K562 (cell line): ENCODE data around the gene EVX1.

Source experiments
- CTCF ChIP-seq, 3 experiments: IDR thresholded peaks in 2 of 3; conservative IDR thresholded peaks in 1 of 3; 2 replicates each; pipeline ENCODE4 v1.5.1; 2011 to 2012; ENCODE audit warnings: low read length in 3 of 3, mild to moderate bottlenecking in 3 of 3, control low read depth in 2 of 3, improper control_type of control experiment in 1 of 3, inconsistent platforms in 1 of 3, low read depth in 1 of 3, mixed read lengths in 1 of 3, moderate library complexity in 1 of 3; ENCODE audit not compliant: insufficient read depth in 2 of 3
- E2F1 ChIP-seq: sonication (generic); formaldehyde crosslinking; IDR thresholded peaks from 2 replicates; pipeline ENCODE4 v1.8.1; 2023; ENCODE audit warnings: mild to moderate bottlenecking, missing genetic modification reagents, moderate library complexity
- EP300 ChIP-seq: IDR thresholded peaks from 2 replicates; pipeline ENCODE4 v1.6.1; 2012; ENCODE audit warnings: low read length, improper control_type of control experiment
- HMGXB4 ChIP-seq: sonication (generic); formaldehyde crosslinking; IDR thresholded peaks from 2 replicates; pipeline ENCODE4 v1.8.1; 2023; ENCODE audit warnings: mild to moderate bottlenecking, missing genetic modification reagents
- IRF1 ChIP-seq: sonication (generic); formaldehyde crosslinking; IDR thresholded peaks from 2 replicates; pipeline ENCODE4 v1.8.0; 2022; ENCODE audit warnings: missing genetic modification reagents, mild to moderate bottlenecking, borderline replicate concordance
- MYNN ChIP-seq, 2 experiments: sonication (generic); formaldehyde crosslinking in 1 of 2; IDR thresholded peaks; 2 replicates each; pipeline versions ENCODE4 v1.5.0 to v1.6.1; 2016 to 2020; ENCODE audit warnings: antibody characterized with exemption in 1 of 2, missing genetic modification reagents in 1 of 2
- NFE2 ChIP-seq: IDR thresholded peaks from 2 replicates; pipeline ENCODE4 v1.6.1; 2014; ENCODE audit warnings: antibody characterized with exemption, low read depth
- NR1H2 ChIP-seq: sonication (generic); formaldehyde crosslinking; IDR thresholded peaks from 2 replicates; pipeline ENCODE4 v1.4.0; 2020; ENCODE audit warnings: mild to moderate bottlenecking, missing genetic modification reagents
- TEAD1 ChIP-seq, 2 experiments: fragments of 450-650 bp in 1 of 2; sonication (generic) in 1 of 2; formaldehyde crosslinking; IDR thresholded peaks; 2 replicates each; pipeline versions ENCODE4 v1.4.0 to v1.8.0; 2020 to 2022; ENCODE audit warnings: mild to moderate bottlenecking in 2 of 2, missing genetic modification reagents in 1 of 2
- ZC3H8 ChIP-seq: fragments of 450-650 bp; IDR thresholded peaks from 2 replicates; pipeline ENCODE4 v1.6.1; 2017
- ZNF140 ChIP-seq: fragments of 250-450 bp; sonication (Bioruptor Pico); IDR thresholded peaks from 2 replicates; pipeline ENCODE4 v1.8.0; 2021; ENCODE audit warnings: moderate library complexity, mild to moderate bottlenecking, inconsistent platforms
- TF ChIP-seq, protein P1 (sequence below): fragments of 450-650 bp; IDR thresholded peaks from 2 replicates; pipeline ENCODE4 v1.6.1; 2017; ENCODE audit warnings: antibody characterized with exemption, mild to moderate bottlenecking

GRCh38 chr7:27248911-27249723 is 6.5 kb downstream of the EVX1 start:
- TF ChIP-seq IRF1 (no peak), CTCF (IDR thresholded peaks at IDR 0.05 in 2 of 3, conservative IDR thresholded peaks at IDR 0.05 in 1 of 3; ENCODE audit: insufficient read depth in 2 of 3, low read depth in 1 of 3, low read length in 3 of 3) (no peak), MYNN (IDR thresholded peaks at IDR 0.05) (no peak), MYNN (CRISPR knock-in tag; IDR thresholded peaks at IDR 0.05) (no peak), EP300 (no peak), ZNF140 (CRISPR knock-in tag) (no peak), TEAD1 (CRISPR knock-in tag; IDR thresholded peaks at IDR 0.05) (no peak), E2F1 (no peak), ZC3H8 (no peak), NFE2 (no peak), NR1H2 (CRISPR knock-in tag) (no peak), HMGXB4 (CRISPR knock-in tag) (no peak)
- TF ChIP-seq, protein P1, sequence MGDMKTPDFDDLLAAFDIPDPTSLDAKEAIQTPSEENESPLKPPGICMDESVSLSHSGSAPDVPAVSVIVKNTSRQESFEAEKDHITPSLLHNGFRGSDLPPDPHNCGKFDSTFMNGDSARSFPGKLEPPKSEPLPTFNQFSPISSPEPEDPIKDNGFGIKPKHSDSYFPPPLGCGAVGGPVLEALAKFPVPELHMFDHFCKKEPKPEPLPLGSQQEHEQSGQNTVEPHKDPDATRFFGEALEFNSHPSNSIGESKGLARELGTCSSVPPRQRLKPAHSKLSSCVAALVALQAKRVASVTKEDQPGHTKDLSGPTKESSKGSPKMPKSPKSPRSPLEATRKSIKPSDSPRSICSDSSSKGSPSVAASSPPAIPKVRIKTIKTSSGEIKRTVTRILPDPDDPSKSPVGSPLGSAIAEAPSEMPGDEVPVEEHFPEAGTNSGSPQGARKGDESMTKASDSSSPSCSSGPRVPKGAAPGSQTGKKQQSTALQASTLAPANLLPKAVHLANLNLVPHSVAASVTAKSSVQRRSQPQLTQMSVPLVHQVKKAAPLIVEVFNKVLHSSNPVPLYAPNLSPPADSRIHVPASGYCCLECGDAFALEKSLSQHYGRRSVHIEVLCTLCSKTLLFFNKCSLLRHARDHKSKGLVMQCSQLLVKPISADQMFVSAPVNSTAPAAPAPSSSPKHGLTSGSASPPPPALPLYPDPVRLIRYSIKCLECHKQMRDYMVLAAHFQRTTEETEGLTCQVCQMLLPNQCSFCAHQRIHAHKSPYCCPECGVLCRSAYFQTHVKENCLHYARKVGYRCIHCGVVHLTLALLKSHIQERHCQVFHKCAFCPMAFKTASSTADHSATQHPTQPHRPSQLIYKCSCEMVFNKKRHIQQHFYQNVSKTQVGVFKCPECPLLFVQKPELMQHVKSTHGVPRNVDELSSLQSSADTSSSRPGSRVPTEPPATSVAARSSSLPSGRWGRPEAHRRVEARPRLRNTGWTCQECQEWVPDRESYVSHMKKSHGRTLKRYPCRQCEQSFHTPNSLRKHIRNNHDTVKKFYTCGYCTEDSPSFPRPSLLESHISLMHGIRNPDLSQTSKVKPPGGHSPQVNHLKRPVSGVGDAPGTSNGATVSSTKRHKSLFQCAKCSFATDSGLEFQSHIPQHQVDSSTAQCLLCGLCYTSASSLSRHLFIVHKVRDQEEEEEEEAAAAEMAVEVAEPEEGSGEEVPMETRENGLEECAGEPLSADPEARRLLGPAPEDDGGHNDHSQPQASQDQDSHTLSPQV, result no peak
